Stimulated activated CD8-positive, alpha-beta memory T cell treated with anti-CD3 and anti-CD28 coated beads, Interleukin-7, amount 100 ng/mL, for 24 hours (primary cell): ENCODE data around the gene LRRTM3.

Experiments
- DNase-seq: peaks from one replicate; pipeline ENCODE4 v3.0.0-alpha.2; 2020; ENCODE audit warnings: low read depth

Gene LRRTM3

DNA sequence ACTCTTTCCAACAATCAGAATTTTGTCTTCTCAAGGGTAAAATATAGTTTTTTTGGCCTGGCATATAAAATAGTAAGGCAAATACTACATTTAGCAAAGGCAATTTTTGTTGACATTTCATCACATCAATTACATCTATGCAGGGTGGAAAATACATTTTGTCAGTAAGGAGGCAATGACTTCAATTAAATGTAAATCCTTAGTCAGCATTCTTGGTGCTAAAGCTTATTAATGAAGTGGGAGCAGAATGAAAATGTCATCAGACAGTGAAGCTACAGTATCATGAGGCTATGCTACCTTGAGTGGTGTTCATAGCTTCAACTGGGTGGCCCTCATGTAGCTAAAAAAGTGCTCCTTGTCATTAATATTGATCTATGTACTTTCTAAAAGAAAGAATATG lies 8.9 kb downstream of the LRRTM3 start:
- no peak for DNase-seq

DNA sequence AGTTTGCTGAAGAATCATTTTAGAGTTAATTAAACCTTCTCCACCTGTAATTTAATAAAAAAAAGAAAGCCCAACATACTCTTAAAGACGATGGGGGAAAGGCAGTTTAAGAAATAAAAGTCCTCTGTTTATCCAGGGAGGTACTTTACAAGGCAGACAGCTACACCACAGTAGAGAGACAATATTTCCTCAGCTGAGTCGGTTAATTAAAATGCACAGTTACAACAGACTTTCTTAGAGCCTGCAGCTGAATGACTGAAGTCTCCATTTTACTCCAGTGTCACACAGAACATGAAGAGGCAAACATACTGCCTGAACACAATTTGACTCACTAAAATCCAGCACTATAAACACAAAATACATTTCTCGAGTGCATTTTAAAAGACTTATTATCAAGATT lies 15.1 kb downstream of the LRRTM3 start:
- DNase-seq, result no peak

DNA sequence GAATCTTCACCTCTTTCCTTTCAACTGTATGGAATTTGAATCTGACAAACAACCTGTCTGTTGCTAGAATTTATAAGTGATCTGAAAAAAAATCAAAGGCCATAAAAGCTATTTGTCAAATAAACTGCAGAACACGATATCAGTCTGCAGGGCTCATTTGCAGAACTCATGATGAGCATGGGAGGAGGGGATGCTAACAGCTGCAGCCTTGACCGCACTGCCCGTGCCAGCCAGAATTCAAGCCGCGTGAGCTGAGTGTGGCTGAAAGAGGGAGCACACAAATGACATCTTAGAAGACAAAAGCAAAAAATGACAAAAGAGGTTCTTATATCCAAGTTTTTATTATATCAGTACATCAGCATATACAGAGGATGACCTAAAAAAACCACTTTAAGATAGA lies 15.7 kb downstream of the LRRTM3 start:
- no peak for DNase-seq

DNA sequence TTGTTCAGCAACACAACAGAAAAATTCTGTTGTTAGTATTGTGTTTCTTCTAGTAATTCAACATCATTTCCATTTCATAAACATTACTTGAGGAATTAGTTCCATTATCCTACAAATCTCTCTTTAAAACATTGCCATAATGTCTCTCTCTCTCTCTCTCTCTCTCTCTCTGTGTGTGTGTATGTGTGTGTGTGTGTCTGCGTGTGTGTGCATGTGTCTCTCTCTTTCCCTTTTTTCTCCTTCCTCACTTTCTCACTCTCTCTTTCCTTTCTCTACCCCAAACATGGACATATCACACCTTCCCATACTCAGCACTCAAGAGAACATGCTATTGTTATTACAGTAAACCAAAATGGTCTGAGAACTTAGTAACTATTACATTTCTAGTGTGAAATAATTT lies 16.6 kb downstream of the LRRTM3 start:
- DNase-seq, result no peak

DNA sequence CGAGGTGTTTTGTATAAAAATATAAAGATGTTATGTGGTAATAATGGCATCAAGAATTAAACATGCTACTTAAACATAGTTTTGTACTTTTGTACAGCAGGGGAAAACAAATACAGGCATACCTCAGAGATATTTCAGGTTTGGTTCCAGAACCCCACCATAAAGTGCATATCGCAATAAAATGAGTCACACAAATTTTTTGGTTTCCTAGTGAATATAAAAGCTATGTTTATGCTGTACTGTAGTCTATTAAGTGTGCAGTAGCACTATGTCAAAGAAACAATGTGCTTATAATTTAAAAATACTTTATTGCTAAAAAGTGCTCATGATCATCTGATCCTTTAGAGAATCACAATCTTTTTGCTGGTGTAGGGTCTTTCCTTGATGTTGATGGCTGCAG lies 17.8 kb downstream of the LRRTM3 start:
- no peak for DNase-seq

DNA sequence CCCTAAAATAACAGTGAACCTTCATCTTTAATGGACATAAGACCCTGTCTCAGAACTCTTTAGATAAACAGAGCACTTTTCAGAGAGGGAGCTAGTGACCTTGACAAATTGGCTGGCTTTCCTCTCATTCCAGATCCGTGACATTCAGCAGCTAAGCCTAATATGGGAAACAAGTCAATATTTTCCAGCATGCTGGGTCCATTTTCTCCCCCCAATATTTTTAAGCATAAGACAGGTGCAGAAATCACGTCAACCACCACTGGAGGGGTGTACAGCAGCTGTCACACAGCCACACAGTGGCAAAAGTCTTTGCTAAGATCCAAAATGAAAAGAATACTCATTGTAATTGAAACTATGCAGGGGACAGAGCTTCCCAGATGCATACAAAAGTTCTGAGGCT lies 26.1 kb downstream of the LRRTM3 start:
- DNase-seq, result no peak

DNA sequence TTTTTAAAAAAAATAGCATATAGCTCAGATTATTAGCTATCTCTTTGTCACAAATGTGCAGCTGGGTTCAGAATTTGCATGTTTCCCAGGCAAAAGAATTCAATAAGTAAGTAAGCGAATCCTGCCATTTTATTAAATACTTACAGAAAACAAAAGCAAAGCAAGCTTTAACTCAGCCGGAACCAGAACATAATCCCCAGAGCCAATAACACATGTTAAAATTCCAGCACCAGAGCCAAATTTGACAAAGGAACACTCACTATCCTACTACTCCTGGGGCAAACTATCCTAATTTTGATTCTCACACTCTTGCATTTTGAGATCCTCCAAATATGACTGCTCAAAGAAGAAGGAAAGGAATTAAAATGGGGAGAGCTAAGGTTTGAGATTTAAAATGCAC lies 32.6 kb downstream of the LRRTM3 start:
- DNase-seq, result no peak

DNA sequence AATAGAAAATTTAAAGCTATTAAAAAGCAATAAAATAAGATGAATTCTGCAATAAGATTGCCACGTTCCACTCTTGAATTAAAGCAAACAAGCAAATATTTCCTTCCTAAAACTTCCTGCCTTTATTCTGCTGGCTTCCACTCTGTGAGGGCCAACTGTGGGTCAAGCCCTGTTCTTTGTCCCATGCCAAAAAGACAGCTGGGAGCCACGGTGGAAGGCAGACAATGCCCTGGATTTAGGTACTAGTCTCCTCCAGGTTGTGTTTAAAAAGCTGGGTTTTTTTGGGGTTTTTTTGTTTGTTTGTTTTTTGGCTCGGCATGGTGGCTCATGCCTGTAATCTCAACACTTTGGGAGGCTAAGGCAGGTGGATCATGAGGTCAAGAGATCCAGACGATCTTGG lies 39.1 kb downstream of the LRRTM3 start:
- DNase-seq, result no peak

DNA sequence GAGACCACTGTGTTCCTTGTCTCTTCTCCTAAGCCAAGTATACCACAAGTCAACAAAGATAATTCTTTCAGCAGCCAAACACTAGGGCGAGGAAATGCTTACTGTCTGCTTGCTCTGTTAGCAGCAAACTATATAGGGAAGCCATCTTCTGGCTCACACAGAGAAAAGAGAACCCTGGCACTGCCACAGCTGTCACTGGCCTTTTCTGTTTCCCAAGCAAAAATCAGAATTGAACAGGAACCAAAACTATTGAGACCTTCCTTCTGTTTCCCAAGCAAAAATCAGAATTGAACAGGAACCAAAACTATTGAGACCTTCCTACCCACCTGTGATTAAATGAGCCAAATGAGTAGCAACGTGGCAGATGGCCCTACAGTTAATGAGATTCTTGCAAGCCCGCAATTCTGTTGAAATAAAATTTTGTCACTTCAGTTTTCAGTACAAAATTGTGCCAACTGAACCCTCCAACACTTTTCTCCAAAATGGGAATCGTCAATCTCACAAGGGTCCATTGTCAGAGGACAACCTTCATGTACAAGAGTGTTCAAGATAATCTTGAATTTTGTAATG lies 54.5 kb downstream of the LRRTM3 start:
- no peak for DNase-seq

DNA sequence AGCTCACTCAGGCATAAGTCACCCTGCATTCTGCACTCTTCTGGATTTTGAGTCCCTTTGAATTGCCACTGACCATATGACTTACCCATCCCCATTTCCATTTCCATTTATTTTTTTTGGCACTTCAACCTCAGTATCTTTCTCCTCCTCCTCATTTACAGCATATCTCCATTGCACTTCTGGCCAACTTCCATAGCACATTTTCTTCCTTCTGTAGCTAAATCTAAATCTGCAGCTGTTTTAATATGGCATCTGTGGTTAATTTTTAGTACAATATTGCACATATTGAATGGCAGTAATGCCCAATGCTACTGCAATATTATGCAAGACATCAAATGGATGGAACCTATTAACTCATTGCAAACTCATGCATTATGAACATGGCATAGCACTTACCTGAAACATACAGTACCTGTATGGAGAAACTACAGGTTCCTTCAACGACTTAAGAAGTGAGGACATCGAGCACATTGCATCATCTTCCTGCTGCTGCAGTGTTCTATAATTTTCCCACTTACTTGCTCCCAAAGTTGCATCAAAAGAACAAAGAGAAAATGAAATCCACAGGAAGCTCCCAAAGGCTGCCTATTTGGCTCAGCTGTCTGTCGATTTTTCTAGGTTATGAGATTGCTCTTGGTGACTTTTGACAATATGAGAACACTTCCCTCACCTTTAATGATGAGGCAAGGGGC lies 55.7 kb downstream of the LRRTM3 start:
- no peak for DNase-seq

DNA sequence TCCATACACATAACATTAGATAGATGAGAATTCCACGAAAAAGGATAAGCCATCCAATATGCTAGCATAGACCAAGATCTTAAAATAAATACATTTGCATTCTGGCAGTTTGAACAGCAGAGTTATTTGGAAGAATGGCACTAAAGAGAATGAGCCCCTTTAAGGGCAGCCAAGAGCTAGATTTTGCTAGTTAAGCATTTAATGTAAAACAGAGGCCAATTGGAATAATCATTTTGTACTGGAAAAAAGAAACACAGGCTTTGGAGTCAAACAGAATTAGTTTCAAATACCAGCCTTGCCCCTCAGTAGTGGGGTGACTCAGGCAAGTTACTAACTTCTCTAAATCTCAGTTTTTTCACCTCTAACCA lies 56.2 kb downstream of the LRRTM3 start:
- DNase-seq, result no peak

DNA sequence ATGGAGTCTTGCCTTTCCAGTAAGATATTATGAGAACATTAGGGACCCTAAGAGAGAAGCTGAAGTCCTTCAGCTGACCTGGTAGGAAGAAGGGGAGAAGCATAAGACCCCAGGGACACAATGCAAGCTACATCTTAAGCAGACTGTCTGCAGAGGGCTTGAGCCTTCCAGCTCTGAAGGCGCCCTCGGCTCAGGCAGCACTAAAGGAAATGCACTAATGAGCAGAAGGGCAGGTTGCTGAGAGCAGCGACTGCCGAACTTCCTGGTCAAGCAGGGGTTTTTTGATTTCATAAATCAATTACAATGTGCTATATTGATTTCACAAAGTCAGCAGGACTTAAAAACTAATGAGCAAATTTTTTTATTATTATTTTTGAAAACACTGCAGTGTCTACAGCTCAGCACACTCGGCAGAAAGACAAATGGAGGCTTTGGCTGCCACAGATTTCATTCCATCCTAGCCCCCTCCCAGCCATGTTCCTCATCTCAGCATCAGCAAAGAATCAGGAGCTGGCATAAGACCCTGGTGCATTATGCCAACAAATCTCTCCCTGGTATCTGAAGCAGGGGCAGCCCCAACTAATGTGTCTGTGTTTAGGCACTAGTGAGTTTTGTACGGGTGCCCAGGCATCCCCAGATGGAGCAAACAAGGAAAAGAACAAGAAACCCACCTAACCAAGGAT lies 57.1 kb downstream of the LRRTM3 start:
- no peak for DNase-seq

DNA sequence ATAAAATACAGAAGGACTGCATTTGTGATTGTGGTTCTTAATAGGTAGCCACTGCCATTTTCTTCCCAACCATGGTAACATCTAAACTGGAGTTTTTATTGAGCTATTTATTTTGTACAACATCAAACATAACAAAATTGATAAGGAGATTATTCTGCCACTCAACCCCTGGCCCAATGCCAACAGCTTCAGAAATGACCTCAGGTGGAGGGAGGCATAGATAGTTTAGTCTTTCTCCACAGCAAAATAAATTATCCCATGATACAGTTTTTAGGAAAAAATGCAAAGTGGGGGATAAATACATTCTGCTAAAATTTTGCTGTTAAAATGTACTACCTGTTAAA lies 57.6 kb downstream of the LRRTM3 start:
- DNase-seq, result no peak

DNA sequence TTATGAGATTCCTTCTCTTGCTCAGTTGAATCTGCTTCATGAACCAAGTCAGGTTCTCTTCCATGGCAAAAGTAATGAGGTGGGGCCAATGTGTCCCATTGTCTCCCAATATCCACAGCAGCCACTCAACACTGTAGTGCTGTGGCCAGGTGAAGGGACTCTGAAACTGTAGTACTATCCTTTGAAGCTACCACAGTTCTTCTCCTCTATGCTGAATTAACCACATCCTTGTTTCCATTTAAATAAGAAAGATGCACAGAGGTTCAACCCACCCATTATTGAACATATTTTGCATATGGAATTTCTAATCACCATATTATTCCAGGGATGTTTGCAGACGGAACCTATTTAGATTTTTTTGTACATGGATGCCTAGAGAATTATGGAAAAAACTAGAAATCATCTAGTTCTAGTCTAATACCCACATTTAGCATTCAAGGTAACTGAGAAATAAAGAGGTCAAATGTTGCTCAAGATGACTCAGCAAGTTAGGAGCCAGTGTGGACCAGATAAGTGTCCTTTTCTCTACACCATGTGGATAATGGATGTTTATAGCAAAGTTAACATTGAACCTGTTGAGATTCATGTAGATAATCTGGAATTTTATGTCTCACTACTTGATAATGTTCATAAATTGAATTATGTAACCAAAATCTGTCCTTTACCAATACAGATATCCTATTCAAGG lies 64.5 kb downstream of the LRRTM3 start:
- DNase-seq, result no peak

DNA sequence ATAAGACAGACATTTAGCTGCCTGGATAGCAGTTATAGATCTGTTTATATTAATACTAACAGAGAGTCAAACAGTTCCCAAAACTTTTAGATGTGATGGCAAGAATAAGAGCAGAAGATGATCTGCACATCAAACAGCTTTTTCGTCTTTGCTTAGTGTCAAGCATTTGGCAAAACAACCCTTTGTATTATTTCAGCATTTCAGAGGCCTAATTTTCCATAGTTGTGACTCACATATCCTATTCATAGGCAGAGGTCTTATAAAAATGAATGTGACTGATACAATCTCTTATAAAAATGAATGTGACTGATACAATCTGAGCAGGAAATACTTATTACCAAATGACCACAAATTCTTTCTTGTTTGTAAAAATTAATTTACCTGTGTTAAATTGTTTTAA lies 71.2 kb downstream of the LRRTM3 start:
- no peak for DNase-seq

DNA sequence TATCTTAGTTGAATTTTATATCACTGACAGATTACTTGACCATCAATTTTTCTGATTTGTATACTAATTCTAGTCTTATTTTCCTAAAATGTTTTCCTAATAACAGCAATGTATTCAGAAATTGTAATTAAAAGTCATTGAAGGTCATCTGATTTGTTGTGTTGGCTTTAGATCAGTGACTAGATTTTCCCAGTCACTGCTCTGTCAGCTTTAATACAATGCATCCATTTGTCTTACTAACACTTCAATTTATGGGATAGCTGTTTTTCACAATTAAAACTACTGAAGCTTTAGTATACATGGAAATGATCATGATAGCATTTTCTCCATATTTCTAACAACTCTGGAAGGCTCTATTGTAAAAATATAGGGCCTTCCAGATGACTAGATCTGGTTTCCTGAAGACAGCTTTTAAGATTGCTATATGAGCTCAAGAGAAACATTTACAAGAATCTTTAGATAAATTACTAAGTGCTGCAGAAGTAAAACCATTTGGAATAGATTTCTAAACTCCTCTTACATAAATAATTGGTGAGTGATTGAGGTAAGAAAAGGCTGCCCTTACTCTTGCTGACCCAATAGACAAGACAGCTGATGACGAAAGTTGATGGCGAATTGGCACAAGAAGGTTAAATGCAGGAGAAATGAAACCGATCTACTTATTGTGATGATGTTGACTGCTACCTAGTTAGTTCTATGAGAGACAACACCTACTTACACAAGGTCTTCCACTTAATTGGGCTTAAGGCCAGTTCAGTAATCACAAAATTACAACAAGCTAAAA lies 74.1 kb downstream of the LRRTM3 start:
- no peak for DNase-seq

DNA sequence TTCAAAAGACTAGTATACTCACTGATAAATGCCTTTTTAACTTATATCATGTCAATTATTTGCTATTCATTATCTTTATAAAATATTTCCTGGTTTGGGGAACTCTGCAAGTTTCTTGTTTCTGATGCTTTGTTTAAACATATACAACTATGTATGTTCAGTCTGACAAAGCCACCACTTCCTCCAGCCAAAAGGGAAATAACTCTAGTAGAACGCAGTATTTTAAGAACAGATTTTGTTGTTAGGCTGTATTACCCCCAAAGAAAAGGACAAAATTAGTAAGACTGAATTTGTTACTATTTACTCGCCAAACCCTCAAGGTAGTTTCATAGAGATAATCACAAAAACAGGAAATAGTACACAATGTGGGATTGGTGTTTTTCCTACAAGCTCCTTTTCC lies 78.9 kb downstream of the LRRTM3 start:
- no peak for DNase-seq

DNA sequence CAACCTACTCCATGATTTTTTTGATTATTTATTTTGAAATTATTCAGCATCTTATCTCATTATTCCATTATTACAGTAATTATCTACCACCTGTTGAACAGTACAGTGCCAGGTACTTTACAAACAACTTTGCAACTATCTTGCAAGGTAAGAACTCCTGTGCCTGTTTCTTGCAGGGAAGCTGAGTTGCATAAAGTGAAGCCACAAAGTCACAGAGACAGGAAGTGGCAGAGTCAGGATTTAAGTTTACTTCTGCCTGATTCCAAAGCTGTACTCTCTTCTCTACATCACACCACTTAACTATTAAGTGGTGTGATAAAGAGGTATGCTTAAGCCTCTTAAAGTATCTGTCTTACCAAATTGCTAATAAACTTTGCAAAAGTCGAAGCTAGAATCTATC lies 80.1 kb downstream of the LRRTM3 start:
- DNase-seq, result no peak

DNA sequence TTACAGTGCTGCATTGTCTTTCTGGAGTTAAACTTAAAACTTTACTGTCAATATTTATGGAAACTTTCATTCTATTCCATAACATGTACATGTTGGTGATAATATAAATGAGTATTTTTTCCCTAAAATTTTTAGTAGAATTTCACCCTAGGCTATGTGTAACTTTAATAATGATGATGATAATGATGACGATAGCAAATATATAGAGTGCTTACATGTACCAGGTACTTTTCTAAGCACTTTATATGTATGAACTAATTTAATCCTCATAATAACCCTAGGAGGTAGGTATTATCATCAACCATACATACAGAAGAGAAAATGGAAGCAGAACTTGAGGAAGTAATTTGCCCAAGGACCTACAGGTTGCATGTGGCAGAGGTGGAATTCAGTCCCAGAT lies 85.6 kb downstream of the LRRTM3 start:
- no peak for DNase-seq

DNA sequence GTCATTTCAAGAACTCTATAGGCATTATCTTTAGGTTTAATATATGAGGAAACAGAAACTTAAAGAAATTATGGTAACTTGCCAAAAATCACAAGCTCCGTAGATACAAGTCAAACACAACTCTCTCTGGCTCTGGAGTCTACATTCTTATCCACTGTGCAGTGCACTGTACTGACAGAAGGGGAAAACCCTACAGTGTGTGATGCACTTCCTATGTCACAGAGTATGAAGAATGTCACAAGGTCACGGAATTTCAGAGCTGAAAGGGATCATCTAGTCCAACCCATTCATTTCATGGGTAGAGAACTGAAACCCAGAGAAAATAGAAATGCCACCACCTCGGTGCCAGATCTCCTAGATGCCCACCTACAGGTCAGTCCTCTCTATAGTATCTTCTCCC lies 86.1 kb downstream of the LRRTM3 start:
- DNase-seq, result no peak

DNA sequence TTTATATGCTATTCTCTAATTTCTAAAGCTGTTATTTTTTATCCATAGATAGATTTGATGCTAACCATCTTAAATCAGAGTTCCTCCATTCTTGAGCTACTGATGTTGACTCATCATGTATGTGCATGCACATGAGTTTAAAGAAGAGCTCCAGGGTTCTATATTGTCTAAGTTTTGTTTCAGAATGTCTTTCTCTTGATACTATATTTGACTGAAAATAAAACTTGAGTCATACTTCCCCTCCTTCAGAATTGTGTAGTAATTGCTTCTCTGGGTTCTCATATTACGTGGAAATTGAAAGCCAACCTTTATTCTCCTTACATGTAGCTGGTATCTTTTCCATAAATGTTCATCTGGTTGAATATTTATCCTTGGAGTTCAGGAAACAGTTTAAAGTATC lies 89.4 kb downstream of the LRRTM3 start:
- no peak for DNase-seq

DNA sequence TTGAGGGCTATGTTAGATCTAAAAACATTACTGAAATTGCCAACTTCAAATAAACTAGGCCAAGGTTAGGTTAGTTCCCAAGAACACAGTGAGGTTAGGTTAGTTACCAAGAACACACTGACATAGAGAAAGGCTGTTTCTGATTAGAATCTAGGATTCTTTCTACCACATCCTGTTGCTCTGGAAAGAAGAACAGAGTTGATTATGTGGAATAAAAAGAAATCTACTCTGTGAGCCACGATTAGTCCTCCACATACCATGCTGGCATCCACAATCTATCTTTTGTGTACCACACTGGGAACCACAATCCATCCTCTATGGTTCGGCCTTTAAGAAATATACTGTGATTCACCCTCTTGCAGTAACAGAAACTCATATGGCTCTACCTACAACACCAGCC lies 91.4 kb downstream of the LRRTM3 start:
- DNase-seq, result no peak

DNA sequence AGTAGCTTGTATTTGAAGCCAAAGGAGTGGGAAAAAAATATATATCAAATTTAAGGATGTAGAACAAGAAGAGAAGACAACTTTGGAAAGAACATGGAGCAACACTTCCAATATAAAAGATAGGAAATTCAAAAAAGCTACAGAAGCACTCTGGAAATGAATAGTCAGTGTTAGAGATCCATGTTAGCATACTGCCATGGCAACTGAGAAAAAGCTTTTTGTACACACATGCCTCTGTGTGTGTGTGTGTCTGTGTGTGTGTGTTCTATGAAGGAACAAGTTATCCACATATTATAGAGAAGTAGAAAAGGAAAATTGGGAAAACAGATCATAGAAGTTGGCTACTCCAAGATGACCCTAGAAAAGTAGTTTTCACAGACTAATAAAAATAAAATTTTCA lies 96.3 kb downstream of the LRRTM3 start:
- no peak for DNase-seq
